WTC11 (cell line): ENCODE measurements around the gene ZNRF1. TPM values are rescaled to one million over a fixed set of nuclear protein-coding genes. Genes with fewer than 3 reads are reported as not detected.

Experiments used
- ATF3 ChIP-seq: sonication (generic); formaldehyde crosslinking; conservative IDR thresholded peaks from 2 replicates; pipeline ENCODE4 v1.8.1; 2022; ENCODE audit warnings: mild to moderate bottlenecking, missing genetic modification reagents
- FOXJ3 ChIP-seq: sonication (generic); formaldehyde crosslinking; IDR thresholded peaks from 2 replicates; pipeline ENCODE4 v1.9.0; 2021; ENCODE audit warnings: missing genetic modification reagents, mild to moderate bottlenecking, borderline replicate concordance
- FOXP1 ChIP-seq: sonication (generic); formaldehyde crosslinking; IDR thresholded peaks from 2 replicates; pipeline ENCODE4 v1.8.0; 2022; ENCODE audit warnings: missing genetic modification reagents, mild to moderate bottlenecking, moderate library complexity, borderline replicate concordance
- GABPB1 ChIP-seq: sonication (generic); formaldehyde crosslinking; IDR thresholded peaks from 2 replicates; pipeline ENCODE4 v1.8.1; 2023; ENCODE audit warnings: mild to moderate bottlenecking, missing genetic modification reagents
- JAZF1 ChIP-seq: fragments of 250-450 bp; sonication (Bioruptor Pico); IDR thresholded peaks from 2 replicates; pipeline ENCODE4 v1.9.0; 2021; ENCODE audit warnings: moderate library complexity, mild to moderate bottlenecking, inconsistent platforms
- MLX ChIP-seq: sonication (generic); formaldehyde crosslinking; IDR thresholded peaks from 2 replicates; pipeline ENCODE4 v1.8.1; 2023; ENCODE audit warnings: mild to moderate bottlenecking, missing genetic modification reagents, moderate library complexity
- MYBL2 ChIP-seq: sonication (generic); formaldehyde crosslinking; IDR thresholded peaks from 2 replicates; pipeline ENCODE4 v1.8.1; 2023; ENCODE audit warnings: mild to moderate bottlenecking, moderate library complexity, missing genetic modification reagents
- NFYB ChIP-seq: sonication (generic); formaldehyde crosslinking; conservative IDR thresholded peaks from 2 replicates; pipeline ENCODE4 v1.8.0; 2022; ENCODE audit warnings: low read depth, missing genetic modification reagents
- PREB ChIP-seq: sonication (generic); formaldehyde crosslinking; IDR thresholded peaks from 2 replicates; pipeline ENCODE4 v1.8.1; 2022; ENCODE audit warnings: mild to moderate bottlenecking, missing genetic modification reagents, moderate library complexity, borderline replicate concordance
- RELA ChIP-seq: sonication (generic); formaldehyde crosslinking; IDR thresholded peaks from 2 replicates; pipeline ENCODE4 v1.8.1; 2022; ENCODE audit warnings: missing genetic modification reagents, mild to moderate bottlenecking, borderline replicate concordance
- RORB ChIP-seq: fragments of 250-450 bp; sonication (Bioruptor Pico); IDR thresholded peaks from 2 replicates; pipeline ENCODE4 v1.9.0; 2021; ENCODE audit warnings: mild to moderate bottlenecking
- SP1 ChIP-seq: sonication (generic); formaldehyde crosslinking; conservative IDR thresholded peaks from 2 replicates; pipeline ENCODE4 v1.8.1; 2022; ENCODE audit warnings: missing genetic modification reagents
- TEAD4 ChIP-seq: sonication (generic); formaldehyde crosslinking; IDR thresholded peaks from 2 replicates; pipeline ENCODE4 v1.8.0; 2022; ENCODE audit warnings: mild to moderate bottlenecking, missing genetic modification reagents
- TP53 ChIP-seq: sonication (generic); formaldehyde crosslinking; IDR thresholded peaks from 2 replicates; pipeline ENCODE4 v1.8.1; 2023; ENCODE audit warnings: mild to moderate bottlenecking, missing genetic modification reagents
- ZBTB21 ChIP-seq: sonication (generic); formaldehyde crosslinking; IDR thresholded peaks from 2 replicates; pipeline ENCODE4 v1.8.1; 2023; ENCODE audit warnings: mild to moderate bottlenecking, missing genetic modification reagents, borderline replicate concordance
- ZMAT4 ChIP-seq: fragments of 250-450 bp; sonication (Bioruptor Pico); IDR thresholded peaks from 2 replicates; pipeline ENCODE4 v1.9.0; 2021; ENCODE audit warnings: mild to moderate bottlenecking
- ZNF219 ChIP-seq: sonication (generic); formaldehyde crosslinking; IDR thresholded peaks from 2 replicates; pipeline ENCODE4 v1.8.0; 2023; ENCODE audit warnings: missing genetic modification reagents, mild to moderate bottlenecking, borderline replicate concordance
- ZNF232 ChIP-seq: sonication (generic); formaldehyde crosslinking; IDR thresholded peaks from 2 replicates; pipeline ENCODE4 v1.8.0; 2022; ENCODE audit warnings: mild to moderate bottlenecking, missing genetic modification reagents
- total RNA-seq: library from RNA; stranded (reverse); gene quantifications from 3 replicates; pipeline ENCODE4 v1.2.3, GENCODE V29; 2021
- TF ChIP-seq, protein P1 (sequence below): sonication (generic); formaldehyde crosslinking; IDR thresholded peaks from 2 replicates; pipeline ENCODE4 v1.8.1; 2023; ENCODE audit warnings: mild to moderate bottlenecking, missing genetic modification reagents
- TF ChIP-seq, protein P2 (sequence below): sonication (generic); formaldehyde crosslinking; IDR thresholded peaks from 2 replicates; pipeline ENCODE4 v1.8.1; 2022; ENCODE audit warnings: low read depth, missing genetic modification reagents, borderline replicate concordance
- TF ChIP-seq, protein P3 (sequence below): fragments of 200-600 bp; IDR thresholded peaks from 2 replicates; pipeline ENCODE4 v1.8.0; 2022; ENCODE audit warnings: antibody characterized with exemption
- TF ChIP-seq, protein P4 (sequence below): sonication (generic); formaldehyde crosslinking; IDR thresholded peaks from 2 replicates; pipeline ENCODE4 v1.8.1; 2022; ENCODE audit warnings: missing genetic modification reagents, borderline replicate concordance

Gene ZNRF1
- total RNA-seq, 1 experiment from 2014 or later: 47.6 TPM

DNA sequence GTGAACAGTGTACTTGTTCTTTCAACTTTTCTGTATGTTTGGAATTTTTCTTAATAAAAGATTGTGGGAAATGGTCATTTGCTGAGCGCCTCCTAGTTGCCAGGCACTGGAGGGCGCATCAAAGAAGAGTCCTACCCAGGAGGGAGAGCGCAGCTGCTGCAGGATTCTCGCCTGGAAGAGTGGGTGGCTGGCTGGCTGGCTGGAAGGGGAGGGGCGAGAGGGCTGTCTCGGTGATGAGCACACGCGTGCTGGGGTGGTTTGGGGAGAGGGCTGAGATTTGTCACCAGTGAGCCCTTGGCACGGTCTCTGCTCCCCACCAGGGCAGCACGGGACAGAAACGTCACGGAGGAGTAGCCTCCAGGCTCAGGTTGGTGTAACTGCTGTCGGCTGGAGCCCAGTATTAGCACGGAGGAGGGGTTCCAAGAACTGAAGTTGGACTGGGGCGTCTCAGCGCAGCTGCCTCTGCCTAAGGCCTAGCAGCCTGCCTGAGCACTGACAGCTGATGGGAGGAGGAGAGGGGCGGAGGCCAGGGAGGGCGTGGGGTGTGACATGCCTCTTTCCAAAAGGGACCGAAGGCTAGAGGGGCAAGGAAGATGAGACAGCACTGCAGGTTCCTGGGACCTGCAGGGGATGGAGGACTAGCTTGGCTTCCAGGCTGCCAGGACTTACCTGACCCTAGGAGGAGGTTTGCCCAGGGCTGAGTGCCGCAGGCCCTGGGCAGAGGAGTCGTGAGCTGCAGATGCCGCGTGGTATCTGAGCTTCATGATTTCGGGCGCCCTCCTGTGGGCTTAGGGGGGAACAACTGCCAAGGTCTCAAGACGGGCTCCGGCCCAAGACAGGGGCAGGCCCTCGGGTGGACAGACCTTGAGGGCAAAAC, 112.1 kb downstream of the ZNRF1 start (continued):
- TF ChIP-seq, protein P1, sequence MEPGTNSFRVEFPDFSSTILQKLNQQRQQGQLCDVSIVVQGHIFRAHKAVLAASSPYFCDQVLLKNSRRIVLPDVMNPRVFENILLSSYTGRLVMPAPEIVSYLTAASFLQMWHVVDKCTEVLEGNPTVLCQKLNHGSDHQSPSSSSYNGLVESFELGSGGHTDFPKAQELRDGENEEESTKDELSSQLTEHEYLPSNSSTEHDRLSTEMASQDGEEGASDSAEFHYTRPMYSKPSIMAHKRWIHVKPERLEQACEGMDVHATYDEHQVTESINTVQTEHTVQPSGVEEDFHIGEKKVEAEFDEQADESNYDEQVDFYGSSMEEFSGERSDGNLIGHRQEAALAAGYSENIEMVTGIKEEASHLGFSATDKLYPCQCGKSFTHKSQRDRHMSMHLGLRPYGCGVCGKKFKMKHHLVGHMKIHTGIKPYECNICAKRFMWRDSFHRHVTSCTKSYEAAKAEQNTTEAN: no peak
- no peak for TF ChIP-seq TP53 (CRISPR knock-in tag)
- no peak for TF ChIP-seq FOXJ3
- TF ChIP-seq SP1: no peak; the same call in 1 of the 2 replicates
- TF ChIP-seq ZMAT4 (CRISPR knock-in tag): no peak
- TF ChIP-seq MYBL2 (CRISPR knock-in tag): no peak
- TF ChIP-seq RELA (CRISPR knock-in tag): no peak
- 0 out of 2 replicates have a peak, but pooled peaks have one; percentile 10 for TF ChIP-seq ZBTB21
- TF ChIP-seq MLX: no peak
- TF ChIP-seq GABPB1 (CRISPR knock-in tag): peak; percentile 51
- peak; percentile 36; the same call in 1 of the 2 replicates for TF ChIP-seq FOXP1
- TF ChIP-seq JAZF1: no peak
- TF ChIP-seq, protein P2, sequence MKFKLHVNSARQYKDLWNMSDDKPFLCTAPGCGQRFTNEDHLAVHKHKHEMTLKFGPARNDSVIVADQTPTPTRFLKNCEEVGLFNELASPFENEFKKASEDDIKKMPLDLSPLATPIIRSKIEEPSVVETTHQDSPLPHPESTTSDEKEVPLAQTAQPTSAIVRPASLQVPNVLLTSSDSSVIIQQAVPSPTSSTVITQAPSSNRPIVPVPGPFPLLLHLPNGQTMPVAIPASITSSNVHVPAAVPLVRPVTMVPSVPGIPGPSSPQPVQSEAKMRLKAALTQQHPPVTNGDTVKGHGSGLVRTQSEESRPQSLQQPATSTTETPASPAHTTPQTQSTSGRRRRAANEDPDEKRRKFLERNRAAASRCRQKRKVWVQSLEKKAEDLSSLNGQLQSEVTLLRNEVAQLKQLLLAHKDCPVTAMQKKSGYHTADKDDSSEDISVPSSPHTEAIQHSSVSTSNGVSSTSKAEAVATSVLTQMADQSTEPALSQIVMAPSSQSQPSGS: no peak
- no peak for TF ChIP-seq NFYB (CRISPR knock-in tag)
- TF ChIP-seq, protein P3, sequence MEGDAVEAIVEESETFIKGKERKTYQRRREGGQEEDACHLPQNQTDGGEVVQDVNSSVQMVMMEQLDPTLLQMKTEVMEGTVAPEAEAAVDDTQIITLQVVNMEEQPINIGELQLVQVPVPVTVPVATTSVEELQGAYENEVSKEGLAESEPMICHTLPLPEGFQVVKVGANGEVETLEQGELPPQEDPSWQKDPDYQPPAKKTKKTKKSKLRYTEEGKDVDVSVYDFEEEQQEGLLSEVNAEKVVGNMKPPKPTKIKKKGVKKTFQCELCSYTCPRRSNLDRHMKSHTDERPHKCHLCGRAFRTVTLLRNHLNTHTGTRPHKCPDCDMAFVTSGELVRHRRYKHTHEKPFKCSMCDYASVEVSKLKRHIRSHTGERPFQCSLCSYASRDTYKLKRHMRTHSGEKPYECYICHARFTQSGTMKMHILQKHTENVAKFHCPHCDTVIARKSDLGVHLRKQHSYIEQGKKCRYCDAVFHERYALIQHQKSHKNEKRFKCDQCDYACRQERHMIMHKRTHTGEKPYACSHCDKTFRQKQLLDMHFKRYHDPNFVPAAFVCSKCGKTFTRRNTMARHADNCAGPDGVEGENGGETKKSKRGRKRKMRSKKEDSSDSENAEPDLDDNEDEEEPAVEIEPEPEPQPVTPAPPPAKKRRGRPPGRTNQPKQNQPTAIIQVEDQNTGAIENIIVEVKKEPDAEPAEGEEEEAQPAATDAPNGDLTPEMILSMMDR: peak; percentile 80
- TF ChIP-seq ATF3 (CRISPR knock-in tag): no peak
- peak; percentile 52; the same call in 1 of the 2 replicates for TF ChIP-seq ZNF232 (CRISPR knock-in tag)
- TF ChIP-seq ZNF219 (CRISPR knock-in tag): no peak
- no peak for TF ChIP-seq PREB (CRISPR knock-in tag)
- no peak for TF ChIP-seq TEAD4 (CRISPR knock-in tag)
- TF ChIP-seq, protein P4, sequence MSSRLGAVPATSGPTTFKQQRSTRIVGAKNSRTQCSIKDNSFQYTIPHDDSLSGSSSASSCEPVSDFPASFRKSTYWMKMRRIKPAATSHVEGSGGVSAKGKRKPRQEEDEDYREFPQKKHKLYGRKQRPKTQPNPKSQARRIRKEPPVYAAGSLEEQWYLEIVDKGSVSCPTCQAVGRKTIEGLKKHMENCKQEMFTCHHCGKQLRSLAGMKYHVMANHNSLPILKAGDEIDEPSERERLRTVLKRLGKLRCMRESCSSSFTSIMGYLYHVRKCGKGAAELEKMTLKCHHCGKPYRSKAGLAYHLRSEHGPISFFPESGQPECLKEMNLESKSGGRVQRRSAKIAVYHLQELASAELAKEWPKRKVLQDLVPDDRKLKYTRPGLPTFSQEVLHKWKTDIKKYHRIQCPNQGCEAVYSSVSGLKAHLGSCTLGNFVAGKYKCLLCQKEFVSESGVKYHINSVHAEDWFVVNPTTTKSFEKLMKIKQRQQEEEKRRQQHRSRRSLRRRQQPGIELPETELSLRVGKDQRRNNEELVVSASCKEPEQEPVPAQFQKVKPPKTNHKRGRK (CRISPR knock-in tag): no peak
- no peak for TF ChIP-seq RORB (CRISPR knock-in tag)
